Measurements from ENCODE around the gene RNF39.

DNA sequence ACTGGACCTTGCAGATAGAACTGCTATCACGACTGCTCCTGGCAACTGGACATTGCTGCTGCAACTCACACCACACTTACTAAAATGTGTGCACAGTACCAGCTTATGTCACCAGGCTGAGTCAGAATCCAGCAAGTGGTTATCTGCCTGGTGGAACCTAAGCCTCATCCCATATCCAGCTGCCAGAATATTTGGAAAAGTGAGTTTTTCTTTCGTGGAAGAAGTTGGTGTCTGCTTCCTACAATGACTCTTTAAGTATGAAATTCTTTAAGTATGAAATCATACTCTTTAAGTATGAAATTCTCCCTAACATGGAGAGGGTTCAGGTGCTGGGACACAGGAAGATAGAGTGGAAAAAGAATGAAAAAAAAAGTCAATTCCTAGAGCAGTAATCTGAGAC lies 30.9 kb downstream of the RNF39 start:
- TF ChIP-seq, protein P1, sequence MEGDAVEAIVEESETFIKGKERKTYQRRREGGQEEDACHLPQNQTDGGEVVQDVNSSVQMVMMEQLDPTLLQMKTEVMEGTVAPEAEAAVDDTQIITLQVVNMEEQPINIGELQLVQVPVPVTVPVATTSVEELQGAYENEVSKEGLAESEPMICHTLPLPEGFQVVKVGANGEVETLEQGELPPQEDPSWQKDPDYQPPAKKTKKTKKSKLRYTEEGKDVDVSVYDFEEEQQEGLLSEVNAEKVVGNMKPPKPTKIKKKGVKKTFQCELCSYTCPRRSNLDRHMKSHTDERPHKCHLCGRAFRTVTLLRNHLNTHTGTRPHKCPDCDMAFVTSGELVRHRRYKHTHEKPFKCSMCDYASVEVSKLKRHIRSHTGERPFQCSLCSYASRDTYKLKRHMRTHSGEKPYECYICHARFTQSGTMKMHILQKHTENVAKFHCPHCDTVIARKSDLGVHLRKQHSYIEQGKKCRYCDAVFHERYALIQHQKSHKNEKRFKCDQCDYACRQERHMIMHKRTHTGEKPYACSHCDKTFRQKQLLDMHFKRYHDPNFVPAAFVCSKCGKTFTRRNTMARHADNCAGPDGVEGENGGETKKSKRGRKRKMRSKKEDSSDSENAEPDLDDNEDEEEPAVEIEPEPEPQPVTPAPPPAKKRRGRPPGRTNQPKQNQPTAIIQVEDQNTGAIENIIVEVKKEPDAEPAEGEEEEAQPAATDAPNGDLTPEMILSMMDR (IDR thresholded peaks at IDR 0.05 in 4 of 5, conservative IDR thresholded peaks at IDR 0.05 in 1 of 5), result no peak
- TF ChIP-seq POLR2A (IDR thresholded peaks at IDR 0.05), result no peak
